Dedifferentiated amniotic fluid mesenchymal stem cell (primary cell): ENCODE results near the gene ADK.
"Not testable (repeated sequence)": the region's sequence is repeated elsewhere in the genome, so short reads cannot be mapped to it uniquely, and the experiment has no call there.

Experiments used
- DNase-seq: peaks from one replicate; pipeline ENCODE4 v3.0.0-alpha.2; 2016; ENCODE audit errors: extremely low spot score

Gene ADK

DNA sequence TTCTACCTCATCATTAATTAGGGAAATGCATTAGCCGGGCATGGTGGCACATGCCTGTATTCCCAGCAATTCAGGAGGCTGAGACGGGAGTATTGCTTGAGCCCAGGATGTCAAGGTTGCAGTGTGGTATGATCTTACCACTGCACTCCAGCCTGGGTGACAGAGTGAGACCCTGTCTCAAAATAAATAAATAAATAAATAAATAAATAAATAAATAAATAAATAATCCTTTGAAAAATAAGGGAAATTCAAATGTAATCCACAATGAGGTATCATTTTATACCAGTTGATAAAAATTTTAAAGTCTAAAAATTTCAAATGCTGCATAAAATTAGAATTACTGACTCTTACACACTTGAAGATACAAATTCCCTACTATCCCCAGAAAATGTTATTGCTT is 334.3 kb downstream of the ADK start:
- no peak for DNase-seq

DNA sequence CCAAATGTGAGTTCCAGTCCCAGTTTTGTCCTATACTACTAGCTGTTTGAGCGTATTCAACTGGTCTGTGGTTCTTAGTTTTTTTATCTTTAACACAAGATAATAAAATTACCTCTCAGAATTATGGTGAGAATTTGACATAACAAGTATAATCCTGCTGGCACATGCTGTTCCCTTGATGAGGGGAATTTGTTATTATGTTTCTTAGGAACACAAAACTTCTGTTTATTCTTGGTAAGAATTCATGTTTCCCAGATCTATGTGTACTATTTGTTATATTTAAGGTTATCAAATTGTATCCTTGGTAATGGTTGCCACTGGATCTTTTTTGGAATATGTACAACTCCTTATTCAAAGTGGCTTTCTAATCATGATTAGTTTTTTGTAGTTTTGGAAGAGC is 335.6 kb downstream of the ADK start:
- no peak for DNase-seq

DNA sequence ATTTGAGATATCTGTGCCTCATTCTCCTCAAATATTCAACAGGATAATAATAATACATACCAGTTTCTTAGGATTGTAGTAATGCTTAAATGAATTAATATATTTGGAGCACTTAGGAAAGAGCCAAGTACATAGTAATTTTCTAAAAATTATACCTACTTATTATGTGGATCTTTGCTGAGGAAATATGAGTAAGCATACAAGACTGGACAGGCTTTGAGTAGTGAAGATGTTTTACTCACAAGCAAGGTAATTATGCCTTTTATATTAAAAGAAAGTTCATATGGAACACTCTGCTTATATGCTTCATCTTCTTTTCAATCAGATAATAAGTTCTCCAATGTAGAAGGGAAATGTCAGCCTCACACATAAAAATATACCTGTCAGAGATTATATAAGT is 337.9 kb downstream of the ADK start:
- no peak for DNase-seq

DNA sequence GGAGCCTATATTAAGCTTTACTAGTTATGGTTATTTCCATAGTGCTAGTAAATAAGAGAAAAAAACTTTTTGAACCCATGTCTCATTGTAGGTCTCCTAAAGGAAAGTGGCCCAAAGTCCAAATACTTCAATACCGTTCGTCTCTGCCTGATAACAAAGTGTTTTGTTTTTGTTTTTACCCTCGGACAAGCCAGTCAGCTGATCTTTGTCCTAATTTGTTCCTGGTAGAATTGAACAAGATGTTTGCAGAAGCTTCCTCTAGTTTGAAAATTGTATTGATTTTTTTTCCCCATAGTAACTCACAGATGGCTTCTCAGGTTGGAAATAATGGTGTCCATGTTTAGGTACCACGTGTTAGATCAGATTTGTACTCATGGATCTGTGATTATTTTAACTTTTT is 339.5 kb downstream of the ADK start:
- no peak for DNase-seq

GRCh38 chr10:74491014-74491413 is 340.0 kb downstream of the ADK start:
- DNase-seq, result no peak

DNA sequence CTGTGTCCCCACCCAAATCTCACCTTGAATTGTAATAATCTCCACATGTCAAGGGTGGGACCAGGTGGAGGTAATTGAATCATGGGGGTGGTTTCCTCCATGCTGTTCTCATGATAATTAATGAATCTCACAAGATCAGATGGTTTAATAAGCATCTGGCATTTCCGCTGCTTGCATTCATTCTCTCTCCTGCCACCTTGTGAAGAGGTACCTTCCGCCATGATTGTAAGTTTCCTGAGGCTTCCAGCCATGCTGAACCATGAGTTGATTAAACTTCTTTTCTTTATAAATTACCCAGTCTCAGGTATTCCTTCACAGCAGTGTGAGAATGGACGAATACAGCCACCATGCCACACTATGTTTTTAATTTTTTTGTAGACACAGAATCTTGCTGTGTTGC is 345.3 kb downstream of the ADK start:
- not testable (repeated sequence) for DNase-seq

- DNase-seq, result not testable (repeated sequence)
Observed at GRCh38 chr10:74498664-74499063, 347.6 kb downstream of the ADK start.

DNA sequence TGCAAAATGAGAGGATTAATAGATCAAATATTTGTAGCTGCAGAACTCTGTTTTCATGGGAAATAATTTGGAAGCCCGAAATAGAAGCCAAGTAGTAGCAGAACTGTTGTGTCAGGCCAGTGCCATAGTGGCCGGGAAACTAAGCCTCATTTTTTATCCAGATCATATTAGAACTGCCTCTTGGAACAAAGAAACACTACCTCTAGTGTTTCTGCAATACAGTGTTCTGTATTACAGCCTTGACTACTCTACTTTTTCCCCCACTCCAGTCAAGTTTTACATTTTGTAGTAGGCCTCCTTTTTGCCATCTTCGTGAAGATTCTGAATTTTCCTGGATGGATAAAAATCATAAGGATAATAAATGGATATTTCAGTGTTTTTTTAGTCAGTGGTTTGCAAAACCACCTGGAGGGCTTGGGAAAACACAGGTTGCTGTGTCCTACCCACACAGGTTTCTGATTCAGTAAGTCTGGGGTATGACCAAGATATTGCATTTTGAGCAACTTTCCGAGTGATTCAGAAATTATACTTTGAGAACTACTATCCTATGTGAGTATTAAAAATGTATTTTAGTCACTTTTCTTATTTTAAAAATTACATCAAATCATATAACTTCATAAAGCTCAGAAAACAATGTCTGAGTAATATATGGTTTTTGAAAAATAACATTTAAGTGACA is 349.1 kb downstream of the ADK start:
- DNase-seq, result no peak

DNA sequence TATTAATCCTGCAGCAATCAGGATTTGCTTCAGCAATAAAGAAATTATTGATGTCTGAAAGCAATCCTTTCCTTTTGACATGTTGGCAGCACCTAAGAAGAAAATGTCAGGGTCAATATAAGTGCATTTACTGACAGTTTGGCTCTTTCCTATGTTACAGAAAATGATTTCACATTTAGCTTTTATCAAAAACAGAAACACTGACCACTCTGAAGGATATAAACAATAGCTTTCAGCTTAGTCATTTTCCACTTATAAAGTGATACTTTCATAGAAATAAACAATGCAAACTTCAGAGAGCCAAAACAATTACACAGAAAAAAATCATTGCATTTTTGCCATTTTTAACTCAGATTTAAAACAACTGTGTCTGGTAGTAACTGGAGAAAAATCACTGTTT is 349.8 kb downstream of the ADK start:
- DNase-seq, result peak; percentile 52

- DNase-seq, result peak; percentile 18
Observed at GRCh38 chr10:74502963-74503608, 352.1 kb downstream of the ADK start.

- no peak for DNase-seq
Observed at GRCh38 chr10:74507951-74508350, 356.9 kb downstream of the ADK start.

- DNase-seq, result no peak
Observed at GRCh38 chr10:74510594-74510993, 359.6 kb downstream of the ADK start.

DNA sequence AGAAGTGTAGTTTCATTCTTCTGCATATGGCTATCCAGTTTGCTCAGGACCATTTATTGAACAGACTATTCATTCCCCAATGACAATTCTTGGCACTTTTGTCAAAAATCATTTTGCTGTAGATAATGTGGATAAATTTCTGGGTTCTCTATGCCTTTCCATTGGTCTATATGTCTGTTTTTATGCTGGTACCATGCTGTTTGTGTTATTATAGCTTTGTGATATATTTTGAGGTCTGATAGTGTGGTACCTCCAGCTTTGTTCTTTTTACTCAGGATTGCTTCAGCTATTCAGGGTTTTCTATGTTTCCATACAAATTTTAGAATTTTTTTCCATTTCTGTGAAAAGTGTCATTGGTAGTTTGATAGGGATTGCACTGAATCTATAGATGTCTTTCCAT is 360.0 kb downstream of the ADK start:
- DNase-seq, result no peak

DNA sequence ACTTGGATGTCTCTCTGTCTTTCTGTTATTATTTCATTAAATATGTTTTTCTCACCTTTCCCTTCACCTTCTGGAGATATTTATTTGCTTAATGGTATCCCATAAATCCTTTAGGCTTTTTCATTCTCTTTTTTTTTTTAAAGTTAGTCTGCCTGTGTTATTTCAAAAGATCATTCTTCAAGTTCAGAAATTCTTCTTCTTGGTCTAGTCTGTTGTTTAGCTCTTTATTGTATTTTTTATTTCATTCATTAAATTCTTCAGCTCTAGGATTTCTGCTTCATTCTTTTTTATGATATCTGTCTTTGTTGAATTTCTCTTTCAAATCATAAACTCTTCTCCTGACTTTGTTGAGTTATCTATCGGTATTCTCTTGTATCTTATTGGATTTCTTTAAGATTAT is 363.3 kb downstream of the ADK start:
- no peak for DNase-seq

DNA sequence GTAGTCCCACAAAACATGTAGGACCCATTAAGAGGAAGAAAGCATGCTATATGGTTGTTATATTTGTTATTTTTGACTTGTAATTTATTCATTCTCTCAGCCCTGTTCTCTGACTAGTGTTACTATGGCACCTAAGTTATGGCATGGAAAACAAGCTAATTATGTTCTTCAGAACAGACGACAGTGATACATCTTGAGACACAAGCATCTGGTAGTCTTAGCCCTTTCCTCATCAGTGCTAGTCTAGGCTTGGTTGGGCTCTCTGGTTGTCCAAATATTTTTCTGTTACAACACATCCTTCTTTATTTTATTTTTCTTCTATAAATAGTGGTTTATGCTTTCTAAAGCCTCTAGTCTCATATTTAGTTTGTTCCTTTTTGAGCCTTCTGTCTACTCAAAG is 367.0 kb downstream of the ADK start:
- no peak for DNase-seq

DNA sequence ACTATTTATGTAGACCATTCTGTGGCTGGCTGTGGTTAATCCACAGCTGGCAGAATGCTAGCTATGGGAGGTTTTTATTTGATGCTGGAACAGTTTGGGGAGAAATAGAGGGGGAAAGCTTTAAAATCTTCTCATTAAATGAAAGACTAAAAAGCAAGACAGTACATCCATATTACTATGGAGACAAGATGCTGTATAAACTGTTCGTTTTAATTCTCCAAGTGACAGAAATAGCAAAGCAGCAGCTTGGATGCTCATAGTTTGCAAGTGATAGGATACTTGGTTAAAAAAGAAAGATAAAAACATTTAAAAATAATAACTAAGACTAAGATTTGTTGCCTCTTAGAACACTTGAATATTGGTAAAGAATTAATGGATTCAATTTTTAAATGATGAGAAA is 370.5 kb downstream of the ADK start:
- DNase-seq, result no peak

GRCh38 chr10:74523199-74523598 is 372.2 kb downstream of the ADK start:
- no peak for DNase-seq

DNA sequence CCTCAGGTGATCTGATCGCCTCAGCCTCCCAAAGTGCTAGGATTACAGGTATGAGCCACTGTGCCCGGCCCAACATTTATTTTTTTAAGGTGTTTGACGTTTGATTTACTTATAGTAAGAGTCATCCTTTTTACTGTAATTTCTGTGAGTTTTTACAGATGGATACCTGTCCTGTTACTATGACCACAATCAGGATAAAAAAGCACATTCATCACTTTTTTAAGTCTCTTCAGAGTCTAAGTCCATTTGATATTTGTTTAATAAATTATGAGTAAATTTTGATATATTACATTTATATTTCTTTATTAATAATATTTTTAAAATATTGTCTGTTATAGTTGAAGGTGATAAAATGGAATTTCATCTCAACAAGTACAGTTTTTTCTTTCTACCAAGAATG is 374.9 kb downstream of the ADK start:
- DNase-seq, result no peak

DNA sequence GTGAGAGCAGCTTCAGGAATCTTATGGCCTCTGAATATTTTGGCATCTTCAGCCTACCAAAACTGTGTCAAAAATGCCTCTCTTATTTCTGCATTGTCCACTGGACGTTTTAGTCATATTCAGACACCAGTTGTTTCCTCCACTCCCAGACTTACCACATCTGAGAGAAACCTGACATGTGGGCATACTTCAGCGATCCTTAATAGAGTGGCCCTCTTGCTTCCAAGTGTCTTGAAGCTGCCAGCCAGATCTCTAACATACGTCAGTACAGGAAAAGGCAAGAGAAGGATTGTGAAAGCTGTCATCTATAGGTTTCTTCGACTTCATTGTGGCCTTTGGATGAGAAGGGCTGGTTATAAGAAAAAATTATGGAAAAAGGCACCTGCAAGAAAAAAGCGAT is 376.6 kb downstream of the ADK start:
- not testable (repeated sequence) for DNase-seq

- no peak for DNase-seq
Observed at GRCh38 chr10:74529205-74529604, 378.2 kb downstream of the ADK start.

DNA sequence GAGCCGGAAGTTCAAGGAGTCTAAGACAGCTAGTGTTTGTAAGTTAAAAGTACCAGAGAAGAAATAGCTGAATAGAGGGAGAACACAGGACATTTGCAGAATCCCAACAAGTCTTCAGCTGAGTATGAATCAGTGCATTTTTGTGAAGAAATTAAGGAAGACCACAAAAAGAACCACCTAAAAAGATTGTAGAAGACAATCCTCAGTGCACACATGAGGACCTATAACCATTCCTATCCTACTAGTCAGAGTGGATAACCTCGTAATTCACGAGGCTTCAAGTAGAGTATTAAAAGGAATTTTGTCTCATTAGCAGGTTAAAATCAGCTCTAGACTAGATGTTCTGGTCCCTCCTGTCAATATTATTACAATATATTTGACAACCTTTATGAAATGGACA is 380.0 kb downstream of the ADK start:
- no peak for DNase-seq

DNA sequence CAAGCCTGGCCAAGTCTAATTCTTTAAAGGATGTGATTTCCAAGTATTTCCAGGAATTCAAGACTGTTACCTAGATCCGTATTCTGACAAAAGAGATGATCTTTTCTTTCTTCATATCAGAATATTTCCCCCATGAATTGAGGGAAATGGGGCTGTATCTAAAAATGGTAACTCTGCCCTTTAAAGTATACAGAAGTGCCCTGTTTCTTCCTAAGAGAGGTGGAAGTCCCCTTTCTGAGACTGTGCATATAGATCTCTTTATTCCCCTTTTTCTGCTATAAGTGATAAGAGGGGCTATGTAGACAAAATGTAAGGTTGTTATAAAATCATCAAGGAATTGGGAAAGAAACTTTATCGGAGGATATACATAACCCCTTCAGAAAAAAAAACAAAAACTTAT is 388.3 kb downstream of the ADK start:
- DNase-seq, result no peak

- no peak for DNase-seq
Observed at GRCh38 chr10:74541375-74541774, 390.4 kb downstream of the ADK start.

GRCh38 chr10:74542077-74542476 is 391.1 kb downstream of the ADK start:
- DNase-seq, result peak; percentile 83
